GM13976 (cell line): ENCODE results near the gene NFIA.
"Not testable (repeated sequence)": the region's sequence is repeated elsewhere in the genome, so short reads cannot be mapped to it uniquely, and the experiment has no call there.

Source experiments
- DNase-seq: peaks from one replicate; pipeline ENCODE4 v3.0.0; 2012; ENCODE audit warnings: low spot score
- in situ Hi-C: fragments of 300-500 bp; cut with MboI; formaldehyde crosslinking; loops from one replicate; pipeline ENCODE4 v1.12.0; 2022; ENCODE audit warnings: low sequenced_read_pairs, mixed read lengths, inconsistent platforms; ENCODE audit not compliant: unreplicated experiment
- TF ChIP-seq, protein P1 (sequence below): IDR thresholded peaks from 2 replicates; pipeline ENCODE4 v1.5.1; 2012; ENCODE audit warnings: borderline replicate concordance, mild to moderate bottlenecking; ENCODE audit not compliant: insufficient read depth; ENCODE audit errors: extremely low read depth, missing control alignments, control extremely low read depth

Gene NFIA

DNA sequence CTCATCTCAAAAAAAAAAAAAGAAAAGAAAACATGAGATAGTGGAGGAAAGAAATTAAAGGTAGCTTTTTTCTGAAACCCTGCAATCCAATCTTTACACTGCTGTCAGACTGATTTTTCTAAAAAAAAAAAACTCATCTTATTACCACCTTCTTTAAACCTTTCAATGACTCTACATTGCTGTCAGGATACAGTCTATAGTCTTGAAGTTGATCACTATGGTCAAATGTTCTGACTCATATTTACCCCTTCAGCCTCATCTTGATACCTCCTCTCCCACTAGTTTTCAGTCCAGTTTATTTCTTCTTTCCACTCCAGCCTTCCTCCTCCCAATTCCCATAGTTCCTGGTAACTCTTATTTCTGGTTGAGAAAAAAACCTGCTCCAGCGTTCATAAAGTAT, 17.7 kb upstream of the NFIA start:
- TF ChIP-seq, protein P1, sequence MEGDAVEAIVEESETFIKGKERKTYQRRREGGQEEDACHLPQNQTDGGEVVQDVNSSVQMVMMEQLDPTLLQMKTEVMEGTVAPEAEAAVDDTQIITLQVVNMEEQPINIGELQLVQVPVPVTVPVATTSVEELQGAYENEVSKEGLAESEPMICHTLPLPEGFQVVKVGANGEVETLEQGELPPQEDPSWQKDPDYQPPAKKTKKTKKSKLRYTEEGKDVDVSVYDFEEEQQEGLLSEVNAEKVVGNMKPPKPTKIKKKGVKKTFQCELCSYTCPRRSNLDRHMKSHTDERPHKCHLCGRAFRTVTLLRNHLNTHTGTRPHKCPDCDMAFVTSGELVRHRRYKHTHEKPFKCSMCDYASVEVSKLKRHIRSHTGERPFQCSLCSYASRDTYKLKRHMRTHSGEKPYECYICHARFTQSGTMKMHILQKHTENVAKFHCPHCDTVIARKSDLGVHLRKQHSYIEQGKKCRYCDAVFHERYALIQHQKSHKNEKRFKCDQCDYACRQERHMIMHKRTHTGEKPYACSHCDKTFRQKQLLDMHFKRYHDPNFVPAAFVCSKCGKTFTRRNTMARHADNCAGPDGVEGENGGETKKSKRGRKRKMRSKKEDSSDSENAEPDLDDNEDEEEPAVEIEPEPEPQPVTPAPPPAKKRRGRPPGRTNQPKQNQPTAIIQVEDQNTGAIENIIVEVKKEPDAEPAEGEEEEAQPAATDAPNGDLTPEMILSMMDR, result no peak
- in situ Hi-C loops, result no loop called here
- DNase-seq, result no peak

DNA sequence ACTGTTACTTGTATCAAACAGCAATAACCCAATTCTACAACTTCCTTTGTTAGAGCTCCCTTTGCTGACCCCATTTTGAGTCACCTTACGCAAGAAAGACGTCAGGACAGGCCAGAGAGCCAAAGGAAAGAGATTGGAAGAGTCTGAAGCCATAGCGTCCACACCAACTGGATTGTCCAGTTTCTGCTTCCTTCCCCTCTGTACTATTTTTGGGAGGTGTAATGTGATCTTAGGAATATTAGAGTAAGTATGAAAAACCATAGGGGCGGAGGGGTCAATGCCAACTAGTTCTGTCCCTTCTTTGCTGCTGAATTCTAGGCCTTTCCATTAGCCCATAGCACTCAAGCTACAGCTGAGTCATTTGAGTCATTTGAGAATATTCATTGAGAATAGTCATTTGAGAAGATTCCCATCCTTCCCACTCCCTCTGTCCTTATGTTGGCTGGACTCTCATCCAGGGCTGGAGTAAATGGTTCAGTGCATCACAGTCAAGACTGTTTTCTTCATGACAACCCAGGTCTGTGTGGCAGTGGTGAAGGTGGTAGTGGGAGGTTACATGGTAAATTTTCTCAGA, 14.8 kb upstream of the NFIA start:
- in situ Hi-C loops, result no loop called here
- DNase-seq, result no peak
- TF ChIP-seq, protein P1, result no peak

DNA sequence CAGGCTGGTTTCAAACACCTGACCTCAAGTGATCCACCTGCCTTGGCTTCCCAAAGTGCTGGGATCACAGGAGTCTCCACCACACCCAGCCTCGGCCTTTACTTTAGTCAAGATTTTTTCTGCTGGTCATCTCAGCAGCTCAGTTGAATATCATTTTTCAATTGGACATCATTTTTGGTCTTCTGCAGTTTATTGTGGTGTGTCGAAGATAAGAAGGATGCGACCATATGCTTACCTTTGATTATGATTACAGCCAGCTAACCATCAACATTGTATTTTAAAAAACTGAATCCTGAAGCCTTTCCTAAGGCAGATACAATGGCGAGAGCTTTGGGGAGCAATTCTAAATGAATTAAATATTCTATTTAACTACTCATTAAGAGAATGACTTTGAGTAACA, 12.3 kb upstream of the NFIA start:
- in situ Hi-C loops, result no loop called here
- DNase-seq, result no peak
- TF ChIP-seq, protein P1, result no peak

DNA sequence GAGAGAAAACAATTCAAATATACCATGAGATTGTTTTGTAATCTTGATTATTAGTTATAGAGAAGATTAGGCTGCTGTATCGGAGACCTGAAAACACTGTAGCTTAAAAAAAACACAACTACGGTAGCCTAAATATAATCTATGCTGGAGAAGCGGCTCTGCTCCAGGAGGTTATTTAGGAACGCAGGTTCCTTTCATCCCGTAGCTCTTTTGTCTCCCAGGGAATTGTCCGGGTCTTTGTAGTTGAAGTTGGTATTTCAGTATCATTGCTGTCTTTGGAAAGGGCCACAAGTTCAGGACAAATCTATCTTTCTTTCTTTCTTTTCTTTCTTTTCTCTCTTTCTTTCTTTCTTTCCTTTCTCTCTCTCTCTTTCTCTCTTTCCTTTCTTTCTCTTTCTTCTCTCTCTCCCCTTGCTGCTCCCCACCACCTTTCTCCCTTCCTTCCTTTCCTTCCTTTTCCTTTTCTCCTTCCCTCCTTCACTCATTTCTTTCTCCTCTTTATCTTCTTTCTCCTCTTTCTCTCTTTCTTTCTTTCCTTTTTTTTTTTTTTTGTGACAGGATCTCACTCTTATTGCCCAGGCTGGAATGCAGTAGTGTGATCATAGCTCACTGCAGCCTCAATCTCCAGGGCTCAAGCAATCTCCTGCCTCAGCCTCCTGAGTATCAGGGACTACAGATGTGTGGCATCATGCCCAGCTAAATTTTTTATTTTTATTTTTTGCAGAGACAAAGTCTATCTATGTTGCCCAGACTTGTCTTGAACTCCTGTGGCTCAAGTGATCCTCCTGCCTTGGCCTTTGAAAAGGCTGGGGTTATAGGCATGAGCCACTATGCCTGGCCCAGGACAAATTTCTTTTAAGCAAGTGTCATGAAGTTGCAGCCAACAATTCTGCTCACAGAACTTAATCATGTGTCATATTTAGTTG, 10.9 kb upstream of the NFIA start:
- DNase-seq, result no peak
- TF ChIP-seq, protein P1, result no peak
- in situ Hi-C loops, result no loop called here

DNA sequence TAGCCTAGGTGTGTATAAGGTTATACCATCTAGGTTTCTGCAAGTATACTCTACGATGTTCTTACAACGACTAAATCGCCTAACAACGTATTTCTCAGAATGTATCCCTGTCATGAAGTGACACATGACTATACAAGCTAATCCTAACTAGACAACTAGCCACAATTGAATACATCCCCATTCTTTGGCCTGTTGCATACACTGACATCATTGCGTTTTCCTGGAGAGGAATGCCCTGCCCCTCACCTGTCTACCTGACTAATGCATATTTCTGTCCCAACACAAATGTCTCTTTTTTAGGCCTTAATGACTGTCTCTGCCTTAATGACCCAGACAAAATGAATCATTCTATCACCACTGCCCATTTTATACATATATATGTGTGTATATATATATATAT, 8.5 kb upstream of the NFIA start:
- in situ Hi-C loops, result no loop called here
- TF ChIP-seq, protein P1, result no peak
- DNase-seq, result no peak

DNA sequence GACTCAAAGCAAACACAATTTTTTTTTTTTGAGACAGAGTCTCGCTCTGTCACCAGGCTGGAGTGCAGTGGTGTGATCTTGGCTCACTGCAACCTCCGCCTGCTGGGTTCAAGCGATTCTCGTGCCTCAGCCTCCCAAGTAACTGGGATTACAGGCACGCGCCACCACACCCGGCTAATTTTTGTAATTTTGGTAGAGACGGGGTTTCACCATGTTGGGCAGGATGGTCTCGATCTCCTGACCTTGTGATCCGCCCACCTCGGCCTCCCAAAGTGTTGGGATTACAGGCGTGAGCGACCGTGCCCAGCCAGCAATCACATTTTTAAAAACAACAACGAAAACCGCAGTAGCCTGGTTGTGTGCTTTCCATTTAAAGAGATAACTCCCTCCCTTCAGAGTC, 6.5 kb upstream of the NFIA start:
- in situ Hi-C loops, result not testable (repeated sequence)

More for the DNA sequence above, 6.5 kb upstream of the NFIA start:
- DNase-seq, result not testable (repeated sequence)
